Lower leg skin (tissue), 4 donors: ENCODE data around the gene JAM3. TPM values are rescaled to one million over a fixed set of nuclear protein-coding genes. Genes with fewer than 3 reads are reported as not detected.

Source experiments
- DNase-seq, 2 donors: peaks; one replicate each; pipeline ENCODE4 v3.0.0-alpha.2; 2019; ENCODE audit warnings: low spot score in 2 of 2
- H3K4me3 ChIP-seq: fragments of 200-600 bp; sonication (generic); 2 replicates; pipeline ENCODE4 v1.5.1; 2017; ENCODE audit warnings: mild to moderate bottlenecking, low read depth; ENCODE audit not compliant: poor library complexity, severe bottlenecking
- CTCF ChIP-seq, 3 donors: fragments of 450-650 bp; IDR thresholded peaks; one replicate each; pipeline ENCODE4 v1.5.1; 2016; ENCODE audit warnings: antibody characterized with exemption in 3 of 3, mild to moderate bottlenecking in 3 of 3, moderate library complexity in 2 of 3
- POLR2A ChIP-seq, 2 donors: fragments of 450-650 bp; IDR thresholded peaks; one replicate each; pipeline ENCODE4 v1.6.1; 2016 to 2017; ENCODE audit warnings: antibody characterized with exemption in 2 of 2, mild to moderate bottlenecking in 1 of 2, moderate library complexity in 1 of 2
- WGBS, 2 donors: methylation state at CpG; one replicate each; pipeline ENCODE4 v1.1.5; 2018; 5-methylcytosine and 5-hydroxymethylcytosine counted together
- intact Hi-C: fragments of 100-400 bp; cut with DNase I; formaldehyde crosslinking; loops from one replicate; pipeline ENCODE4 v1.15.0; 2023; ENCODE audit warnings: low total_unique reads
- total RNA-seq, 4 donors: library from RNA; depleted of rRNA; stranded (reverse); fragments of >200 nt; gene quantifications; one replicate each; pipeline ENCODE4 v1.1.0, GENCODE V29; 2016

Gene JAM3
- total RNA-seq, 4 donors from 2014 or later: 12.8 to 22.4 (median 15.1) TPM

- no peak for DNase-seq
- H3K4me3 ChIP-seq: no peak overlapping the region
- intact Hi-C loops: no loop called here
- no peak for TF ChIP-seq POLR2A (IDR thresholded peaks at IDR 0.05)
- TF ChIP-seq CTCF (IDR thresholded peaks at IDR 0.05): no peak
- 60 to 68% methylated on average over 9 of the region's 11 CpGs for WGBS, 2 donors
Measured at GRCh38 chr11:134154441-134154840, 85.6 kb downstream of the JAM3 start.

GRCh38 chr11:134155456-134155855 is 86.6 kb downstream of the JAM3 start:
- intact Hi-C loops: no loop called here
- 84 to 90% methylated on average over 16 of the region's 16 CpGs for WGBS, 2 donors
- no peak overlapping the region for H3K4me3 ChIP-seq
- TF ChIP-seq CTCF (IDR thresholded peaks at IDR 0.05): no peak
- TF ChIP-seq POLR2A (IDR thresholded peaks at IDR 0.05): no peak
- DNase-seq: no peak

GRCh38 chr11:134155946-134156865 is 87.3 kb downstream of the JAM3 start:
- H3K4me3 ChIP-seq: no peak overlapping the region
- DNase-seq: no peak
- TF ChIP-seq CTCF (IDR thresholded peaks at IDR 0.05) (no peak), POLR2A (IDR thresholded peaks at IDR 0.05) (no peak)
- intact Hi-C loops: no loop called here
- 92 to 94% methylated on average over 23 to 28 of the region's 28 CpGs for WGBS, 2 donors

GRCh38 chr11:134157451-134157850 is 88.6 kb downstream of the JAM3 start:
- TF ChIP-seq CTCF (IDR thresholded peaks at IDR 0.05): no peak
- TF ChIP-seq POLR2A (IDR thresholded peaks at IDR 0.05): no peak
- 75 to 76% methylated on average over 4 of the region's 4 CpGs for WGBS, 2 donors
- DNase-seq: no peak
- H3K4me3 ChIP-seq: no peak overlapping the region
- intact Hi-C loops: no loop called here

GRCh38 chr11:134158023-134158422 is 89.2 kb downstream of the JAM3 start:
- TF ChIP-seq CTCF (IDR thresholded peaks at IDR 0.05) (no peak), POLR2A (IDR thresholded peaks at IDR 0.05) (no peak)
- intact Hi-C loops: no loop called here
- no peak overlapping the region for H3K4me3 ChIP-seq
- WGBS, 2 donors: 95 to 99% methylated on average over 9 of the region's 9 CpGs
- DNase-seq: no peak
